ENCODE results near the gene NTRK3.

Gene NTRK3

GRCh38 chr15:88021601-88022000 lies 234.9 kb downstream of the NTRK3 start:
- no peak for DNase-seq

GRCh38 chr15:88020806-88021205 lies 235.7 kb downstream of the NTRK3 start:
- no peak for DNase-seq

GRCh38 chr15:88019656-88020055 lies 236.9 kb downstream of the NTRK3 start:
- no peak for DNase-seq

GRCh38 chr15:88018869-88019641 lies 237.5 kb downstream of the NTRK3 start:
- no peak for DNase-seq

GRCh38 chr15:88017753-88018152 lies 238.8 kb downstream of the NTRK3 start:
- no peak for DNase-seq

GRCh38 chr15:88016406-88016805 lies 240.1 kb downstream of the NTRK3 start:
- peak; percentile 18 for DNase-seq

- no peak for DNase-seq
Observed at GRCh38 chr15:88015228-88015860, 241.2 kb downstream of the NTRK3 start.

GRCh38 chr15:88014454-88015160 lies 241.9 kb downstream of the NTRK3 start:
- DNase-seq = no peak

GRCh38 chr15:88013111-88013510 lies 243.4 kb downstream of the NTRK3 start:
- no peak for DNase-seq

GRCh38 chr15:88012688-88013087 lies 243.9 kb downstream of the NTRK3 start:
- DNase-seq = no peak

GRCh38 chr15:88012233-88012632 lies 244.3 kb downstream of the NTRK3 start:
- DNase-seq = no peak

GRCh38 chr15:88011533-88011932 lies 245.0 kb downstream of the NTRK3 start:
- no peak for DNase-seq

- no peak for DNase-seq
Observed at GRCh38 chr15:88006146-88006545, 250.4 kb downstream of the NTRK3 start.

GRCh38 chr15:88004399-88004798 lies 252.1 kb downstream of the NTRK3 start:
- DNase-seq = no peak

- DNase-seq = no peak
Observed at GRCh38 chr15:88003541-88004327, 252.8 kb downstream of the NTRK3 start.

- no peak for DNase-seq
Observed at GRCh38 chr15:88002706-88003105, 253.8 kb downstream of the NTRK3 start.

GRCh38 chr15:87998630-87999029 lies 257.9 kb downstream of the NTRK3 start:
- DNase-seq = no peak

GRCh38 chr15:87986776-87987175 lies 269.8 kb downstream of the NTRK3 start:
- DNase-seq = no peak

GRCh38 chr15:87985451-87985850 lies 271.1 kb downstream of the NTRK3 start:
- no peak for DNase-seq

- no peak for DNase-seq
Observed at GRCh38 chr15:87981969-87982368, 274.6 kb downstream of the NTRK3 start.

GRCh38 chr15:87977907-87978306 lies 278.6 kb downstream of the NTRK3 start:
- DNase-seq = no peak

- no peak for DNase-seq
Observed at GRCh38 chr15:87976552-87976951, 280.0 kb downstream of the NTRK3 start.

All from retina (tissue), 1 donor.